ENCODE results near the gene GRM8.

DNA sequence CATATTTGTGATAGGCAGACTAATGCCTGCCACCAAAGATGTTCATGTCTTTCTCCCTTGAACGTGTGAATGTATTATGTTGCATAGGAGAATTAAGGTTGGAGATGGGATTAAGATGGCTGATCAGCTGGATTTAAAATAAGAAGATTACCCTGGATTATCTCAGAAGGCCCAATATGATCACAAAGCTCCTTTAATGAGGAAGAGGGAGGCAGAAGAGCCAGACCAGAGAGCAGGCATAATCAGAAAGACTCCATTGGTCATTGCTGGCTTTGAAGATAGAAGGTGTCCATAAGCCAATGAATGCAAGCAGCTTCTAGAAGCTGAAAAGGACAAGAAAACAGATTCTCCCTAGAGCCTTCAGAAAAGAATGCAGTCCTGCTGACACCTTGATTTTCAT, 410.3 kb downstream of the GRM8 start:
- TF ChIP-seq ATF3 (IDR thresholded peaks at IDR 0.05): no peak
- no peak for TF ChIP-seq CTCF (IDR thresholded peaks at IDR 0.05; ENCODE audit: low read depth, low read length, missing input control)
- TF ChIP-seq, protein P1, sequence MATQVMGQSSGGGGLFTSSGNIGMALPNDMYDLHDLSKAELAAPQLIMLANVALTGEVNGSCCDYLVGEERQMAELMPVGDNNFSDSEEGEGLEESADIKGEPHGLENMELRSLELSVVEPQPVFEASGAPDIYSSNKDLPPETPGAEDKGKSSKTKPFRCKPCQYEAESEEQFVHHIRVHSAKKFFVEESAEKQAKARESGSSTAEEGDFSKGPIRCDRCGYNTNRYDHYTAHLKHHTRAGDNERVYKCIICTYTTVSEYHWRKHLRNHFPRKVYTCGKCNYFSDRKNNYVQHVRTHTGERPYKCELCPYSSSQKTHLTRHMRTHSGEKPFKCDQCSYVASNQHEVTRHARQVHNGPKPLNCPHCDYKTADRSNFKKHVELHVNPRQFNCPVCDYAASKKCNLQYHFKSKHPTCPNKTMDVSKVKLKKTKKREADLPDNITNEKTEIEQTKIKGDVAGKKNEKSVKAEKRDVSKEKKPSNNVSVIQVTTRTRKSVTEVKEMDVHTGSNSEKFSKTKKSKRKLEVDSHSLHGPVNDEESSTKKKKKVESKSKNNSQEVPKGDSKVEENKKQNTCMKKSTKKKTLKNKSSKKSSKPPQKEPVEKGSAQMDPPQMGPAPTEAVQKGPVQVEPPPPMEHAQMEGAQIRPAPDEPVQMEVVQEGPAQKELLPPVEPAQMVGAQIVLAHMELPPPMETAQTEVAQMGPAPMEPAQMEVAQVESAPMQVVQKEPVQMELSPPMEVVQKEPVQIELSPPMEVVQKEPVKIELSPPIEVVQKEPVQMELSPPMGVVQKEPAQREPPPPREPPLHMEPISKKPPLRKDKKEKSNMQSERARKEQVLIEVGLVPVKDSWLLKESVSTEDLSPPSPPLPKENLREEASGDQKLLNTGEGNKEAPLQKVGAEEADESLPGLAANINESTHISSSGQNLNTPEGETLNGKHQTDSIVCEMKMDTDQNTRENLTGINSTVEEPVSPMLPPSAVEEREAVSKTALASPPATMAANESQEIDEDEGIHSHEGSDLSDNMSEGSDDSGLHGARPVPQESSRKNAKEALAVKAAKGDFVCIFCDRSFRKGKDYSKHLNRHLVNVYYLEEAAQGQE (IDR thresholded peaks at IDR 0.05): no peak
- TF ChIP-seq, protein P2, sequence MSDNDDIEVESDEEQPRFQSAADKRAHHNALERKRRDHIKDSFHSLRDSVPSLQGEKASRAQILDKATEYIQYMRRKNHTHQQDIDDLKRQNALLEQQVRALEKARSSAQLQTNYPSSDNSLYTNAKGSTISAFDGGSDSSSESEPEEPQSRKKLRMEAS (IDR thresholded peaks at IDR 0.05): no peak
- TF ChIP-seq RAD21 (IDR thresholded peaks at IDR 0.05): no peak
- no peak for TF ChIP-seq TAF1 (conservative IDR thresholded peaks at IDR 0.05)
